ENCODE results near the gene KCNK15.

The KCNK15 gene

GRCh38 chr20:44720621-44720996, 25.1 kb upstream of the KCNK15 start:
- DNase-seq (ENCODE audit: low read depth in 1 of 2, low spot score in 1 of 2) = peak; percentile 62 to 84
- in situ Hi-C loops (cut with HindIII; ENCODE audit: low pct_unique_long_range_greater_than_20kb, low sequenced_read_pairs) = no loop called here
- TF ChIP-seq JUND (IDR thresholded peaks at IDR 0.05; ENCODE audit: low read depth) = no peak

DNA sequence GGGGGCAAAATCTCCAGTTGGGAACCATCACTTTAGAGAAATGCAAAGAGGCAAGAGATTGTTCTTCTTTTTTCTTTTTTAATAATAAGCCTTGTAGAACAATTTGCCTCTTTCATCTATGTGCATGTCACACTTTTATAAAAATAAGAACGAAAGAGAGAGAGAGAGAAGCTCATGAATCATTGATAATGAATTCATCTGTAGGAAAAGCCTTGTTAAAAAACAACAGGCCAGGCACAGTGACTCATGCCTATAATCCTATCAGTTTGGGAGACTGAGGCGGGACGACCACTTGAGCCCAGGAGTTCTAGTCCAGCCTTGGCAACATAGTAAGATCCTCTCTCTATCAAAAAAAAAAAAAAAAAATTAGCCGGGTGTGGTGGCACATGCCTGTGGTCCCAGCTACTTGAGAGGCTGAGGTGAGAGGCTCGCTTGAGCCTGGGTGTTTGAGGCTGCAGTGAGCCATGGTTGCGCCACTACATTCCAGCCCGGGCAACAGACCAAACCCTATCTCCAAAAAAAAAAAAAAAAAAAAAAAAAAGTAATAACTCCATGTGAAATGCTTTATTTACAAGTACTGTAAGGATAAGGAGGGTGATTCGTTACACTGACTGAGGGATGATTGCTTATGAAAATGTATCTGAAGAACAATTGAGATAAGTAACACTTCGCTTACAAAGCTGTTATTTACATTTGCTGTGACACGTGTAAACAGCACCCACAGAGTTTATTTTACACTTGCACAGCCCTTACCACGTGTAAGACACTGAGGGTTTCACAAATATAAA, 24.5 kb upstream of the KCNK15 start:
- in situ Hi-C loops (cut with HindIII; ENCODE audit: low pct_unique_long_range_greater_than_20kb, low sequenced_read_pairs) = no loop called here
- no peak for DNase-seq (ENCODE audit: low read depth in 1 of 2, low spot score in 1 of 2)
- no peak for TF ChIP-seq JUND (IDR thresholded peaks at IDR 0.05; ENCODE audit: low read depth)

- in situ Hi-C loops (cut with HindIII; ENCODE audit: low pct_unique_long_range_greater_than_20kb, low sequenced_read_pairs) = no loop called here
- DNase-seq (ENCODE audit: low read depth in 1 of 2, low spot score in 1 of 2) = no peak
- TF ChIP-seq JUND (IDR thresholded peaks at IDR 0.05; ENCODE audit: low read depth) = no peak
These were observed 23.9 kb upstream of the KCNK15 start for GRCh38 chr20:44721785-44722054.

- in situ Hi-C loops (cut with HindIII; ENCODE audit: low pct_unique_long_range_greater_than_20kb, low sequenced_read_pairs) = no loop called here
- TF ChIP-seq JUND (IDR thresholded peaks at IDR 0.05; ENCODE audit: low read depth) = no peak
- no peak for DNase-seq (ENCODE audit: low read depth in 1 of 2, low spot score in 1 of 2)
These were observed 22.7 kb upstream of the KCNK15 start for GRCh38 chr20:44722990-44723389.

GRCh38 chr20:44723391-44723790, 22.3 kb upstream of the KCNK15 start:
- DNase-seq (ENCODE audit: low read depth in 1 of 2, low spot score in 1 of 2) = peak in 1 of 2 experiments; percentile 56
- no peak for TF ChIP-seq JUND (IDR thresholded peaks at IDR 0.05; ENCODE audit: low read depth)
- in situ Hi-C loops (cut with HindIII; ENCODE audit: low pct_unique_long_range_greater_than_20kb, low sequenced_read_pairs) = no loop called here

GRCh38 chr20:44723798-44724362, 21.8 kb upstream of the KCNK15 start:
- DNase-seq (ENCODE audit: low read depth in 1 of 2, low spot score in 1 of 2) = no peak
- TF ChIP-seq JUND (IDR thresholded peaks at IDR 0.05; ENCODE audit: low read depth) = no peak
- in situ Hi-C loops (cut with HindIII; ENCODE audit: low pct_unique_long_range_greater_than_20kb, low sequenced_read_pairs) = no loop called here

DNA sequence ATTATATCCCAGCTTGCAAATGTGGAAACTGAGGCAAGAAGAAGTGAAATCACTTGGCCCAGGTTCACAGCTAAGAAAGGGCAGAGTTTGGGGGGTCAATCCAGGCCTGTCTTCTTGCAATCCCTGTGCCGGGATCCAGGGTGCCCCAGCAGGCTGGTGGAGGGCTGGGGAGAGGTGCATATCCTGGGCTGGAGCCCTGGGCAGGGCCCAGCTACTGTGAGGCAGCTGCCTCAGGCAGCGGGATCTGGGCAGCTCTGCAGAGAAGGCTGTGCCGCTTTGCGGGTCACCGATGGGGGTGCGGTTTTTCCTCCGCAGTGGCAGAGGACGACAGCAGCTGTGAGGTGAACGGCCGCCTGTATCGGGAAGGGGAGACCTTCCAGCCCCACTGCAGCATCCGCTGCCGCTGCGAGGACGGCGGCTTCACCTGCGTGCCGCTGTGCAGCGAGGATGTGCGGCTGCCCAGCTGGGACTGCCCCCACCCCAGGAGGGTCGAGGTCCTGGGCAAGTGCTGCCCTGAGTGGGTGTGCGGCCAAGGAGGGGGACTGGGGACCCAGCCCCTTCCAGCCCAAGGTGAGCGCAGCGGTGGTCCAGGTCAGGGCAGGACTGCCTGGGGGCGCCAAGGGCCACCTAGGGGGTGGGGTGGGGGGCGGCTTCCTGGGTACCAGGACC, 21.1 kb upstream of the KCNK15 start:
- in situ Hi-C loops (cut with HindIII; ENCODE audit: low pct_unique_long_range_greater_than_20kb, low sequenced_read_pairs) = no loop called here
- no peak for DNase-seq (ENCODE audit: low read depth in 1 of 2, low spot score in 1 of 2)
- no peak for TF ChIP-seq JUND (IDR thresholded peaks at IDR 0.05; ENCODE audit: low read depth)

- in situ Hi-C loops (cut with HindIII; ENCODE audit: low pct_unique_long_range_greater_than_20kb, low sequenced_read_pairs) = no loop called here
- TF ChIP-seq JUND (IDR thresholded peaks at IDR 0.05; ENCODE audit: low read depth) = no peak
- no peak for DNase-seq (ENCODE audit: low read depth in 1 of 2, low spot score in 1 of 2)
These were observed 19.8 kb upstream of the KCNK15 start for GRCh38 chr20:44725837-44726236.

- TF ChIP-seq JUND (IDR thresholded peaks at IDR 0.05; ENCODE audit: low read depth) = no peak
- DNase-seq (ENCODE audit: low read depth in 1 of 2, low spot score in 1 of 2) = no peak
- in situ Hi-C loops (cut with HindIII; ENCODE audit: low pct_unique_long_range_greater_than_20kb, low sequenced_read_pairs) = no loop called here
These were observed 18.6 kb upstream of the KCNK15 start for GRCh38 chr20:44727039-44727438.

- no peak for DNase-seq (ENCODE audit: low read depth in 1 of 2, low spot score in 1 of 2)
- TF ChIP-seq JUND (IDR thresholded peaks at IDR 0.05; ENCODE audit: low read depth) = no peak
- in situ Hi-C loops (cut with HindIII; ENCODE audit: low pct_unique_long_range_greater_than_20kb, low sequenced_read_pairs) = no loop called here
These were observed 18.0 kb upstream of the KCNK15 start for GRCh38 chr20:44727651-44728050.

- in situ Hi-C loops (cut with HindIII; ENCODE audit: low pct_unique_long_range_greater_than_20kb, low sequenced_read_pairs) = no loop called here
- DNase-seq (ENCODE audit: low read depth in 1 of 2, low spot score in 1 of 2) = peak; percentile 92 to 95
- TF ChIP-seq JUND (IDR thresholded peaks at IDR 0.05; ENCODE audit: low read depth) = peak; percentile 76
These were observed 16.7 kb upstream of the KCNK15 start for GRCh38 chr20:44728801-44729443.

DNA sequence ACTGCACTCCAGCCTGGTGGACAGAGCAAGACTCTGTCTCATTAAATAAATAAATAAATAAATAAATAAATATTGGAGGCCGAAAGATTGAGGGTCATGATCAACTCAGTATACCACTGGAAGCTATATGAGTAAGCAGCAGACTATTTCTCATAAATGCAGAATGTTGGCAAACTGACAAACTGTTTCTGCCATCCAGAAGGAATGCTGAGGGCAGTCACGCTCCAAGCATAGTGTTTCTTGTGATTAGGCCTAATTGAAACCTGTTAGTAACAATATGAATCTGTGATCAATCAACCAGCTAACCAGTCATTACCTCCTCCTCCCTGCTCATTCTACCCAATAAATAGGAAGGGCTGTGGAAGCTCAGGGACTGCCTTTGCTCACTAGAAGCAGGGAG, 15.2 kb upstream of the KCNK15 start:
- in situ Hi-C loops (cut with HindIII; ENCODE audit: low pct_unique_long_range_greater_than_20kb, low sequenced_read_pairs) = no loop called here
- no peak for TF ChIP-seq JUND (IDR thresholded peaks at IDR 0.05; ENCODE audit: low read depth)
- DNase-seq (ENCODE audit: low read depth in 1 of 2, low spot score in 1 of 2) = peak in 1 of 2 experiments; percentile 74

GRCh38 chr20:44731657-44732056, 14.0 kb upstream of the KCNK15 start:
- in situ Hi-C loops (cut with HindIII; ENCODE audit: low pct_unique_long_range_greater_than_20kb, low sequenced_read_pairs) = no loop called here
- no peak for TF ChIP-seq JUND (IDR thresholded peaks at IDR 0.05; ENCODE audit: low read depth)
- no peak for DNase-seq (ENCODE audit: low read depth in 1 of 2, low spot score in 1 of 2)
